HG03196 (cell line): ENCODE measurements around the gene HRAS.

Experiments
- ATAC-seq: cut with Tn5 transposase; IDR thresholded peaks from one replicate; pipeline ENCODE4 v1.9.1; 2021; ENCODE audit not compliant: unreplicated experiment

Gene HRAS

DNA sequence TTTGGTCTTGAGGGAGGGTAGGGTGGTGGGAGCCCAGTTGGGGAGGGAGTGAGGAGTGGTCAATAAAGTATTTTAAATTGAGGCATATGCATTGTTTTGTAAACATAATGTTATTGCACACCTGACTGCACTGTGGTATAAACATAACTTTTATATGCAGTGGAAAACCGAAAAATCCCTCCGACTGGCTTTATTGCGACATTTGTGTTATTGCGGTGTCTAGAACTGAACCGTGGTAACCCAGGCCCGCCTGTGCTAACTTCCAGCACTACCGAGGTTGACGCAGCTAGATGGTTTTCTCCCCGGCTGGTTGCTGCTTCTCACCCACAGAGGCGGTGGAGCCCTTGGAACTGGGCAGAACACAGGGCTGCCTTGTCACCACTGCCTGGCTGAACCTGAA is 20.8 kb downstream of the HRAS start:
- ATAC-seq = no peak

GRCh38 chr11:512761-513595 is 22.4 kb downstream of the HRAS start:
- ATAC-seq = no peak

GRCh38 chr11:508956-509355 is 26.4 kb downstream of the HRAS start:
- no peak for ATAC-seq

- ATAC-seq = no peak
Measured at GRCh38 chr11:507727-508515, 27.5 kb downstream of the HRAS start.

DNA sequence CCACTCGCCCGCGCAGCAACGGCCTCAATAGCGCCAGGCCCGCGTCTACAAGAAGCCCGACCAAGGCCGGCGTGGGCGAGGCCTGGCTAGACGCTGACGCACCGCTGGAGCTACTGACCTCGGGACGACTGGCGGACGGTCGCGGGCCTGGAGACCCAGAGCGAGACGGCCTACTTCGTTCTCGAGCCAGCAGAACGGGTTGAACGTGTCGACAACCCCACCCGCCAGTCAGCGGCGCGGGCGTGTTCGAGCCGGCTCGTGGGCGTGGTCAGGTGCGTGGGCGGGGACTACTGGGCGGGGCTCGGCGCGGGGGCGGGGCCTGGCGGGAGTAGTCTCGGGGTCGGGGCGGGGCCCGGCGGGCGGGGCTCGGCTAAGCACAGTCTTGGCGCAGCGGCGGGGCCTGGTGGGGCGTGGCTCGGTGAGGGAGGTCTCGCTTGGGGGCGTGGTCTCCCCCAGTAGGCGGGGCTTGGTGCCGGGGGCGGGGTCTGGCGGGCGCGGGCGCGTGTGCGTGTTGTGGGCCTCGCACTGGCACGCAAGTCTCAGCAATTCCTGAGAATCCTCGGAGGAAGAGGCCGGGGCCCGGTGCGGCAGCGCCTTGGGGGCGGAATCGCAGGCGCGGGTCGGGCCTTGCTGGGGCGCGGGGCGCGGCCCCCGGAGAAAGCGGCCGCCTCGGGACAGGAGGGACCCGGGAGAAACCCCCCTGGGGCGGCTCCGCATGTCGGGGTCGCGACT is 28.2 kb downstream of the HRAS start, which contains the start of gene RNH1:
TSS of gene RNH1 (minus strand) at position 248 of the 732 bp plus-strand sequence. CDS start 5,080 bp downstream, outside the sequence.
- peak; percentile 53 for ATAC-seq

DNA sequence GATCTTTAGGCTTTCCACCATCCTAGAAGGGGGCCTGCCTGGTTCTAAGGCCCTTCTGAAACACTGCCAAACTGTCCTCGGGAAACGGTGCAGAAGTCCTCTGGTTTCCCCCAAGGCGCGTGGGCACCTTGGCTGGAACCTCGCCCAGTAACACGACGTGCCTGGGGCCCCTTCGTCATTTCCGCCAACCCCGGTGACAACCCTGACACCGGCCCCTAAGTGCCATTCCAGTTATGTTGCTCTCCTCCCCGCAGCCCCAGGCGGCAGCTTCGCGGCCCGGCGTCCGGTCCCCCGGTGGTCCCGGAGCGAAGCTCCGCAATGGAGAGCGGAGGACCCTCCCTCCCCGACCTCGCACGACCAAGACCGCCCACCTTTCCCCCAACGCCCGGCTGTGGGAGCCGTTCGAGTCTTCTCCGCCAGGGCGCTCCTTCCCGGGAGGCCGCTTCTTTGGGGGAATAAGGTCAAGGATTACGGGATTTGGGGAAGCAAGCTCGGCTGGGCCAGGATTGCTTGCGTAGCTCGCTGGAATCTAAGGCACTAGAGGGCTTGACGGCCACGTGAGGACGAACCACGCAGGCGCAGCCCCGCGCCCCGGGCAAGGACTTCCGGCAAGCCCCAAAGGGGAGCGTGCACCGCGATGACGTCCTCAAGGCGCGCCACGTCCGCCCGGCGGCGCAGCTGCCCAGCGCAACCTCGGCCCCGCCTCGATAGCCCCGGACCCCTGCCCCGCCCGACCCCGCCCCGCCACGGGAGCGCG is 29.0 kb downstream of the HRAS start:
- peak; percentile 62 for ATAC-seq

DNA sequence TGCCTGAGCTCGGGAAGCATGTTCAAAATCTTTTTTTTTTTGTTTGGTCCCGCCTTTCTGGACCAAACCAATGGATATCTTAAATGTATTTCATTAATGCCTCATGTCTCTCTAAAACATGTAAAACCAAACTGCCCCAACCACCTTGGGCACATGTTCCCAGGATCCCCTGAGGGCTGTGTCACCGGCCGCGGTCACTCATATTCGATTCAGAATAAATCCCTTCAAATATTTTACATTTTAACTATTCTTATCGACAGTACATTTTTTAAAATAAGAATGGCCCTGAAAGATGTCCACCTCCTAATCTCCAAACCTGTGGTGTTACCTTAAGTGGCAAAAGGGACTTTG is 30.4 kb downstream of the HRAS start:
- no peak for ATAC-seq

DNA sequence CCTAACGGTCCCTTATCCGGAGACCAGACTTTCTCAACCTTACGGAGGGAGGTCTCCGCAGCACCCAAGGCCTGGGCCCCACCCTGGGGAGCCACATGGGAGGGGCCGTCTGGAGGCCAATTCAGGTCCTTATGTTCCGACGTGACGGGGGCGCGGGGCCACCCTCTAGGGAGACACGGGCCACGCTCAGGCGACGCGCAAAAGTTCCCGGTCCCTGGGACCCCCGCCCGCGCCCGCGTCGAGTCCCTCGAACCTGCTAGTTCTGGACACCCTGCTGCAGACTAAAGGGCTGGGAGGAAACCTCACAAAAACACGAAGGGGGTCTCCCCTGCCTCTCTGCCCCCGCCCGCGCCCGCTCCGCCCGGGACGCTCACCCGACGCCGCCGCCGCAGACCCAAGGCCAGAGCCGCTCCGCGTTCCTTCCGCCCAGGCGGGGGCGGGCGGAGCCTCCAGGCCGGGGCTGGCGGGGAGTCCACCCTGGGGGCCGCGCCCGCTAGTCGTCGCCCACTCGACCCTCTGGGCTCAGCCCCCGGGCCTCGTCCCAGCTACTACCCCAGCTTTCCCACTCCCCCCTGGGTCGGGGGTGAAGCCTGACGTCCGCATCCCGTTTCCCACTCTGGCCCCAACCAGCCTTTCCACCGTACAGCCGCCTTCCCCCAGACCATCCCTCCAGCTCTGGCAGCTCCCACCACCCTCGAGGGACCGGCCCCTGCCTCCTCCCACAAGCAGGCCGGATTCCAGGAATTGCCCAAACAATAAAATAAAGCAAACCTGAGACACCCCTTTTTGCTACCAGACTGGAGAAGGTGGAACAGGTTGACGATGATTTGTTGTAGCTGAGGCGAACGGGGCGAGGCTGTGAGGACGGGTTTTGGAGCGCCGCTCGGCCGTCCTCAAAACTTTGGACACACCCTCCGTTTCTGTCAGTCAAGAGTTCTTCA is 31.1 kb downstream of the HRAS start:
- ATAC-seq = no peak

- no peak for ATAC-seq
Measured at GRCh38 chr11:503179-503981, 32.0 kb downstream of the HRAS start.

DNA sequence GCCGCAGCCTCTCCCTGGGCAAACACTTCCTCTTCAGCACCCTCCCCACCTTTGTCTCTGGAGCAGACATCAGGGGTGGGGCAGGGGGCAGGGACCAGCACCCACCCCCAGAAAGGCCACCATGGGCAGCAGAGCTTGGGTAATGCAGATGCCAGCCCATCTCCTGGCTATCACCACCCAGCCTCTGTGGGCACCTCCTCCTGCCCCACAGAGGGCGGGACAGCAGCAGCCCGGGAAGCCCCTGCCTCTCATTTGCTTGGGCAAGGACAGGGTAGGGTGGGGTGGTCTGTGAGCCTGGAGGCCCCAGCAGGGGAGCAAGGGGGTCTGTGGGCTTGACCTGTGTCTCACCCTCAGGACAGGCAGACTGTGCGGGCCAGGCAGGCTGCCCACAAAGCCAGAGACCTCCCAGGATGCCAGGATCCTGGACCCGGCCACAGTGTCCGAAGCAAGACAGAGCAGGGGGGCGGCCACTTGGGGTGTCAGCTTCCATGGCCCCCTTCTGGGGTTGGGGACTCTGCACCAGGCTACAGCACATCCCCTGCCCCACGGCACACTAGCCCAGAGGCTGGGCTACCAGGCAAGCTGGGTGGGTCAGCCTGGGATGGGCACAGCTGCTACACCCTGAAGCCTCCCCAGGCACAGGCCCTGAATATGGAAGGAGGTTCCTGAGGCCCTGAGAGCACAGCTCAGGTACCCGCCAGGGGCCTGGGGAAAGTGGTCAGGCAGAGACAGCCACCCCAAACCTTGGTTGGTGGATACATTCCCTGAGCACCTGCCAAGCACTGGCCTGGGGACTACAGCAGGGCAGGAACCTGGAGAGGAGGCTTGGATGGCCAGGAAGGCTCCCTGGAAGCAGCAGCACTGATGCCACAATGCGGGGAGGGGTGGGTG is 32.8 kb downstream of the HRAS start:
- ATAC-seq = no peak

DNA sequence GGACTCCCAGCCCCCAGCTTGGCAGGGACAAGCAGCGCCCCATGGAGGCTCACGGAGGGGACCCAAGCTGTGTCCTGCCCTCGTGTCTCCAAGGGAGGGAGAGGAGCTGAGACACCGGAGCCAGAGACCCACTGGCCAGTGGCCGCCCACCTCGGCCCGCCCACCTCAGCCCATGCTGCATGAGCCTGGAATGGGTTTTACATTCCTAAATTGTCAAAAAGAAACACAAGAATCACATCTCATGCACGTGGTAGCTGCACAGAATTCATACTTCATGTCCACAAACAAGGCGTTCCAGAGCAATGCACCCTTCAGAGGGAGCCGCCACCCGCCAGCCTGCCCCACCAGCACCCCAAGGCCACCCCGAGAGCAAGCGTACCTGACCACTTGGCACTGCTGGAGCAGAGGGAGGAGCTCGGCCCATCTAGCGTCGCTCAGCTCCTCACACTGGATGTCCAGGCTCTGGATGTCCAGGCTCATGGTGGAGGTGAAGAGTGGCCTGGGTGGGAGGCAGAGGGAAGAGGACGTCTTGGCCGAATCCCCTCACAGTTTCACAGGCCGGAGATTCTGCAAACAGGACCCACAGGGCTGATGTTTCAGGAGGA is 33.6 kb downstream of the HRAS start:
- ATAC-seq = no peak

GRCh38 chr11:501001-501682 is 34.2 kb downstream of the HRAS start:
- ATAC-seq = no peak

DNA sequence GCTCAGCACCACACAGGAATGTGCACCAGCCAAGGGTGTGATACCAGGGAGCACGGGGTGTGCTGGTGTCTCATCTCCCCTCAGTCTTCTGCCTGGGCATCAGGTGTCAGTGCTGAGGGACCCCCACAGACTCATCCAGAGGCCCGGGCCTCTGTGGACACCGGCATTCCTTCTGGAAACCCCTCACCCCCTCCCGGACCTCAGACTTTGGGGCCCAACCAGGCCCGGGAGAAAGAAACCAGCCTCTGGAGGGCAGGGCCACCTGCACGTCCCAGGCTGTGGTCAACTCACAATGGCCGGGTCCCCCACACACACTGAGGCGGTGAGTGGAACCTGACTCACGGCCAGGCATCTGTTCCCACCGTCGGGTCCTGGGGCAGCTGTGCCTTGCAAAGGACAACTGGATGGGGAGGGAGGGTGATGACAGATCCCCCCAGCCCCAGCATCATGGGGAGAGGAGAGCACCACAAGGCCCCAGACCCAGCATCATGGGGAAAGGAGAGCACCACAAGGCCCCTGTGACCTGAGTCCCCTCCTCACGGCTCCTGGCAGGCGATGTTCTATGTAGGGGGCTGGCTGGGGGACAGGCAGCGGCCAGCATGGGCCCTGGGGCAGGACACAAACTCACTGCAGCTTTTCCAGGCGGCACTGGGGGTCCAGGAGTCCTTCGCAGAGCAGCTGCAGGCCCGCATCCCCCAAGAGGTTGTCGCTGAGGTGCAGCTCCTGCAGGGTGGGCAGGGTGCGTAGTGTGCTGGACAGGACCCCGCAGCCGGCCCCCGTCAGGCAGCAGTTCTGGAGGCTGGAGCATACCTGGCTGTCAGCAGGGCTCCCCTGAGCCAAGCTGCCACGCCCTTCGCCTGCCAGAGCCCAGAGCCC is 35.9 kb downstream of the HRAS start:
- no peak for ATAC-seq

- ATAC-seq = no peak
Measured at GRCh38 chr11:498297-499181, 36.8 kb downstream of the HRAS start.
